HTR-8/SVneo (cell line): ENCODE measurements around the gene MAPK8IP1.
"Not testable (repeated sequence)": the region's sequence is repeated elsewhere in the genome, so short reads cannot be mapped to it uniquely, and the experiment has no call there.

ENCODE experiments used
- DNase-seq: peaks from one replicate; pipeline ENCODE4 v3.0.0; 2011; ENCODE audit warnings: low spot score, mixed read lengths; ENCODE audit not compliant: insufficient read length
- FAIRE-seq: peaks from 2 replicates; lab custom pipeline; 2011; peaks lifted over from hg19 to GRCh38; lab: Jason Lieb, UNC

Gene MAPK8IP1

DNA sequence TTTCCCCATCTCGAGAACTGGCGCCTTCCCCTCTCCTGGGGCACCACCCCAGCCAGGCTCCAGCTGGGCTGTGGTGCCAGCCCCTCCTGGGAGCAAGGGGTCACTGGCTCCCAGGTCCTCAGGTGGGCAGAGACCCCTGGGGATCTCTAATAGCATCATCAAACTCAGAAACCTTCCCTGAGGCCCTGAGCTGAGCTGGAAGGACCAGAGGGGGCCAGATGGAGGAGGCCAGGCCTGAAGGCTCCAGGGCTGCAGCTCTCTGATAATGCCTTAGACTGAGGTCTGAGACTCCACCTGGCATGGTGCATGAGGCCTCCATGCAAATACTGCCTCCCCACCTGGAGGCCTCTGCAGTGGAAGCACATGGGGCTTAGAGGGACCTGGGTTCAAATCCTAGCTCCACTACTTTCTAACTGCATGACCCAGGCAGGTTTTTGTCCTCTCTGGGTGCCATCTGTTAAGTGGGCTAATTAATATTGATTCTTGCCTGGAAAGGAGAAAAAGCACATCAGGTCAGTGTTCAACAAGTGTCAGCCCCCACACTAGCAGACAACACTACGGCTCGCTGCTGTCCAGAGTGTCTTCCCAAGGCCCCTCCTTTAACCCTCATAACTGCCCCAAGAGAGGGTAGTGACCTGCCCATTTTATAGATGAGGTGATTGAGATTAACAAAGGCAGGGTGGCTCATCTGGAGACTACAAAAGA lies 1.5 kb downstream of the MAPK8IP1 start:
- DNase-seq: no peak
- no peak for FAIRE-seq

- no peak for FAIRE-seq
Measured at GRCh38 chr11:45887587-45887986, 2.1 kb downstream of the MAPK8IP1 start.

GRCh38 chr11:45889555-45889954 lies 4.1 kb downstream of the MAPK8IP1 start:
- FAIRE-seq (no peak), DNase-seq (no peak)

More at GRCh38 chr11:45887587-45887986, 2.1 kb downstream of the MAPK8IP1 start:
- DNase-seq: no peak

- FAIRE-seq: no peak
- DNase-seq: no peak
Measured at GRCh38 chr11:45889966-45890365, 4.5 kb downstream of the MAPK8IP1 start.

- DNase-seq (no peak), FAIRE-seq (peak; percentile 33)
Measured at GRCh38 chr11:45890886-45891550, 5.6 kb downstream of the MAPK8IP1 start.

DNA sequence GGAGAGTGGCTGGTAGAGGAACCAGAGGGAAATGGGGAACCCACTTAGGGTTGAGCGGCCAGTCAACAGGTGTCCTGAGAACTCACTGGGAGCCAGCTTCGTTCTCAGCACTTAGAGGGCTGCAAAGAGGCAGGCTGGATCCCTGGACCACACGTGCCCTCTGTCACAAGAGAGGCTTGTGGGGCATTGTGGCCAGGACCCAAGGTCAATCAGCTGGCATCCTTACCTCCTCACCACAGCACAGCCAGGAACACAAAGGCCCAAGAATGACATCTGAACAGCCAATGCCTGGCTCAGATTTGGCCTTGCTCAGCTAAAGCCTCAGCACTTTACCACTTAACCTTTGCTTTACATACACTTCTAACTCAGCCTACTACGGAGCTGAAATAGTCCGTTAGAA lies 7.4 kb downstream of the MAPK8IP1 start:
- DNase-seq: no peak
- FAIRE-seq: no peak

- DNase-seq (no peak), FAIRE-seq (no peak)
Measured at GRCh38 chr11:45894555-45895247, 9.2 kb downstream of the MAPK8IP1 start.

DNA sequence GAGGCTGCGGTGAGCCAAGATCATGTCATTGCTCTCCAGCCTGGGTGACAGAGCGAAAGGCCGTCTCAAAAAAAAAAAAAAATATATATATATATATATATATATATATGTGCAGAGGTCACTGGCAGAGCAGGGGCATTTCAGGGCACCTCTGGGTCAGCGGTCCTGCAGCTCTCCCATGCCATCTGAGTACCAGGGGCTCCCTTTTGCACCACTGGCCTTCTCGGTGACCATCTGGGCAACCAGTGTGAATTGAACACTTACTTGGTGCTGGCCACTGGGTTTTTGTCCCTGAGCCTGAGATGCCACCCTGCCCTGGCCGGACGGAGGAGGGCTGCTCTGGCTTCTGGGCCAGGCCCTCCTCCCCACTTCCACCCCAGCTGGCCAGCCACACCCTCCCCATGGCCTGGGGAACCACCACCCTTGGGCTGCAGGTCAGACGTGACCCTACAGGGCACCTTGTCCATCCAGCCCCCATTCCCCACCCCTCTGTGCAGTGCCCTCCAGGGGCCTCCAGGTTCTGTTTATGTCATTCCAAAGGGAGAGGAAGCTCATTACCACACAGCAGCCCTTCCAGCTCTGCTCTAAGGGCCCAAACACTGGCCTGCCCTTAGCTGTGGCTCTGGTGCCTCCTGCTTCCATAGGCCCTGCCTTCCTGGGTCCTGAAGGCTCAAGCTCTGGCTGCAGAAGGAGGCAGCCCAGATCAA lies 10.3 kb downstream of the MAPK8IP1 start:
- no peak for FAIRE-seq
- DNase-seq: no peak

DNA sequence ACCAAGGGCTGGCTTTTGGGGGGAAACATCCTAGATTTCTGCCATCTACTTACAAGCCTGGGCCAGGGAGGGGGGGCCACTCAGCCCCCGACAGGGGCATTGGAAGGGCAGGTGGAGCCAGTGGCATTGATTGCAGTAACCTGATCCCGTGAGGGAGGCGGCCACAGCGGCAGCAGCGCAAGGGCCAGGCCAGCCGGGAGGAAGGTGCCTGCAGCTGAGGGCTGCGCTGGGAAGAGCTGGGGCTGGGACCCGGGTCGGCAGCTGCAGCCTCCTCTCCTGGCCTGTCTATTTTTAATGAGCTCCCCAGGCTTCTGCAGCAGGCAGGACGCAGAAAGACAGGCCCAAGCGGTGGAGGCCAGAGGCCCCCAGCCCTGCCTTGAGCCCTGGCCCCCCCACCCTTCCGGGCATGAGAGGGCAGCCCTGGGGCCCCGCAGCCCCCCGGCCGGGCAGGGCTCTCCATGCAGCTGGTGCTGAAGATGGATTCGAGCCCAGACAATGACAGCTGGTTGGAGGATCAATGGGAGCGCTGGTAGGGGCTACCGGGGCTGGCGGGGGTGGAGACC lies 11.1 kb downstream of the MAPK8IP1 start:
- FAIRE-seq: no peak

DNA sequence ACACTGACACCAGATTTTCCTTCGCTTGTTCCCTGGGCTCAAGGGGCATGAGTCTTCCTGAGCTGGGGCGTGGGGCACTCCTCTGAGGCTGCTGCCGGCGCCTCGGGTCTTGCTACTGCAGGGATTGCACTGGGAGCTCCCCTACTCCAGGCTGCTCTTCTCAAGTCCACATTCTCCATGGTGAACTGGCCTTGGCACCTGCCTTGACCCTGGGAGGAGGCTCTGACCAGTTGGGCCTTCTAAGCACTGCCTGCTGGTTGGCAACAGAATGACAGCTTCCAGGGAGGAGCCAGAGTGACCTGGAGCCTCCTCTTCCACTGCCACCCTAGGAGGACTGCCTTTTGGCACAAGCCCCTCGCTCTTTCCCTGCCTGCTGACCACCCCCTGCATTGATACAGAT lies 12.1 kb downstream of the MAPK8IP1 start:
- FAIRE-seq (no peak), DNase-seq (no peak)

More for the DNA sequence above, 11.1 kb downstream of the MAPK8IP1 start:
- DNase-seq: peak; percentile 42

DNA sequence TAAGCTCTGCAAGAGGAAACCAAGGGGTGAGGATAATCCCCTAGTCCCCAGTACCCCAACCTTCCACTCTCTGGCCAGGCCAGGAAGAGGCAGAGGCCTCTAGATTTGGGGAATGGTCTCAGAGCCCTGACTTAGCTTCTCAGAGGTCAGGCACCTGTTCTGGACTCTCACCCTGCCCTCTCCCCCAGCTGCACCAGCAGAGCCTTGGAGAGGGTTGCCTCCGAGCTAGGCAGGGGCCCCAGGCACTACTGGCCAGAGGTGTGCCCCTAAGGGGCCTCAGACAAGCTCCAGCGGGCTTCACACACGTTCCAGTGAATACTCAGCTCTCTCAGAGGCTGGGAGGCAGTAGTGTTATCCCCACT lies 13.6 kb downstream of the MAPK8IP1 start:
- FAIRE-seq: no peak

DNA sequence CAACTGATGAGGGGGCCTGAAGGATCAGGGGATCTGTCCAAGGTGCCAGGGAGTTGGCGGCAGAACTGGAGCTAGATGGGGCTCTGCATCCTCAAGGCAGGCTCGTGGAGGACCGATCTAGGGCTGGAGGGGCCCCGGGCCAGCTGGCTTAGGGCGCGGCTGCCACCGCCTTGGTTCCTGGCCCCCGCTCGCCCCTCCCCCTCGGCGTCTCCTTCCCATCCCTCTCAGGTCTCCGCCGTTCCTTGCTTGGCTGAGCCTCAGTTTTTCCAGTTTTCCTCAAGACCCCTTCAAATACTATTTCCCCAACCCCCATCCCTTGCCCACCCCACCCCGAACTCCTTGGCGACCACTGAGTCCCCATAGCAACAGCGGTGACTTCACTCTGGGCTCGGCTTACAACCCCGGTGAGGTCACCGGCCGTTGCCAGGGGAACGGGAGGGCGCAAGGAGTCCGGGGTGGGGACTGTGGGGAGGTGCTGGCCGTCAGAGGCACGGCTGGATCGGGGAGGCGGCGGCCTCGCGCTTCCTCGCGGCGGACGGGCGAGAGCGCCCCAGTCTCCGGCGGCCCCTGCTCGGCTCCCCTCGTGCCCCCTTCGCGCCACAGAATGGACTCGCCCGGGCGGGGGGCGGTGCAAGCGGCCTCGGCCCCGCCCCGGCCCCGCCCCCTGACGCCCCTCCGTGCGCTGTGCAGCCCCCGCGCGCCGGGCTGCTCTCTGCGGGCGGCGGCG lies 14.2 kb downstream of the MAPK8IP1 start:
- DNase-seq (peak; percentile 93), FAIRE-seq (peak; percentile 73)

More for the DNA sequence above, 13.6 kb downstream of the MAPK8IP1 start:
- no peak for DNase-seq

DNA sequence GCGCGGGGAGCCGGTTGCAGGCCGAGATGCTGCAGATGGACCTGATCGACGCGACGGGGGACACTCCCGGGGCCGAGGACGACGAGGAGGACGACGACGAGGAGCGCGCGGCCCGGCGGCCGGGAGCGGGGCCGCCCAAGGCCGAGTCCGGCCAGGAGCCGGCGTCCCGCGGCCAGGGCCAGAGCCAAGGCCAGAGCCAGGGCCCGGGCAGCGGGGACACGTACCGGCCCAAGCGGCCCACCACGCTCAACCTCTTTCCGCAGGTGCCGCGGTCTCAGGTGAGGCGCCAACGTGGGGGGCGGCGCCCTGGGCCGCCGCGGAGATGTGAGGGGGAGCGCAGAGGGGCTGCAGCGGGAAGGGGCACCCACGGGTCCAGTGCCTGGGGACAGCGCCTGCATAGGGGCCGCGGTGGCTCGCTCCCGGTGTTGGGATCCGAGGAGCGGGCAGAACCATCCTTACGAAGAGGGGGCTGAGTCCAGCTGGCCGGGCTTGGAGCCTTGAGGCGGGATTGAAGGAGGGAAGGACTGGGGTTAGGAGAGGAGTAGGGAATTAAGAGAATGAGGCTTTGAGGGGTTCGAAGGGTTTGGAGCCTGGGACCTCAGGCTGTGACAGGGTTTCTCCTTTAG lies 14.8 kb downstream of the MAPK8IP1 start:
- not testable (repeated sequence) for FAIRE-seq, DNase-seq

- FAIRE-seq: no peak
- DNase-seq: no peak
Measured at GRCh38 chr11:45900916-45901617, 15.6 kb downstream of the MAPK8IP1 start.

DNA sequence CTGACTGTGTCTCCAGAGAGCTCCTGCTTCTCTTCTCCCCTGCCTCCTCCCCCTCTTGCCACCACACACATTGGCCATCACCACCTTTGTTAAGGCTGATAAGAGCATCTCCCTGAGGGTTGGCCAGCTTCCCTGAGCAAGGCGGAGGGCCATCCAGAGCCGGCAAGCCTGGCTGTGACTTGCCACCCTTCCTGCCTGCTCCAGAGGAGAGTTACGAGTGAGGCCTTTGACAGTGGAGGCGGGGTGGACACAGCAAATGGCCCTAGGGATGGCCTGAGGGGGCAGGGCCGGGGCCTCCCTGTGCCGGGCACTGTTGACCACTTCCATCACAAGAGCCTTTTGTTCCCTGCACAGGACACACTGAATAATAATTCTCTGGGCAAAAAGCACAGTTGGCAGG lies 16.2 kb downstream of the MAPK8IP1 start:
- no peak for DNase-seq

GRCh38 chr11:45902452-45903380 lies 17.3 kb downstream of the MAPK8IP1 start:
- FAIRE-seq (no peak), DNase-seq (no peak)

More for the DNA sequence above, 16.2 kb downstream of the MAPK8IP1 start:
- FAIRE-seq: no peak

DNA sequence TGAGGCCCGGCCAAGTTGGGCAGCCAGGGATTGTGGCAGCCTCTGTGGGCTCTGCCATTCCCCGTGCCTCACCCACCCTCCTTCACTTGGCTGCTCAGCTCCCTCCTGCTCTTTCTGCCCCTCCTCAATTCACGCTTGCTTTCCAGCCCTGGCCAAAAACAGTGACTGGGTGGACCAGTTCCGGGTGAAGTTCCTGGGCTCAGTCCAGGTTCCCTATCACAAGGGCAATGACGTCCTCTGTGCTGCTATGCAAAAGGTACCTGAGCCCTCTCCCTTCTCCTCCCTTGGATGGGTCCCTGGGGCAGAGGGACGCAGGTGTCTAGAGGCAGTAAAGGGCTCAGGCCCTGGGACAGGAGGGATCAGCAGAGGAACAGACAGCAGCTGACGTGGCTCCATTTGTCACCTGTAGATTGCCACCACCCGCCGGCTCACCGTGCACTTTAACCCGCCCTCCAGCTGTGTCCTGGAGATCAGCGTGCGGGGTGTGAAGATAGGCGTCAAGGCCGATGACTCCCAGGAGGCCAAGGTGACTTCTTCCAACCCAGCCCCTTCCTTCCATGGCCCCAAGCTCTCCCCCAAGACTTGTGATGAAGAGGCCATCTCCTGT lies 19.0 kb downstream of the MAPK8IP1 start:
- FAIRE-seq (no peak), DNase-seq (no peak)
